OCI-LY7 (cell line): Measurements from ENCODE around the gene ZBED4.

Source experiments
- EZH2phosphoT487 ChIP-seq: fragments of 200-600 bp; sonication (generic); IDR thresholded peaks from 2 replicates; pipeline ENCODE4 v1.6.1; 2018; ENCODE audit warnings: low read depth, borderline replicate concordance, mild to moderate bottlenecking, mixed run types, antibody characterized with exemption, low read length, moderate library complexity, mixed read lengths
- TF ChIP-seq, protein P1 (sequence below): fragments of 200-600 bp; sonication (generic); conservative IDR thresholded peaks from 2 replicates; pipeline ENCODE4 v1.5.1; 2014; ENCODE audit warnings: mild to moderate bottlenecking, antibody characterized with exemption, low read length, moderate library complexity, mixed read lengths

GRCh38 chr22:49884503-49885260 lies 31.0 kb downstream of the ZBED4 start:
- TF ChIP-seq, protein P1, sequence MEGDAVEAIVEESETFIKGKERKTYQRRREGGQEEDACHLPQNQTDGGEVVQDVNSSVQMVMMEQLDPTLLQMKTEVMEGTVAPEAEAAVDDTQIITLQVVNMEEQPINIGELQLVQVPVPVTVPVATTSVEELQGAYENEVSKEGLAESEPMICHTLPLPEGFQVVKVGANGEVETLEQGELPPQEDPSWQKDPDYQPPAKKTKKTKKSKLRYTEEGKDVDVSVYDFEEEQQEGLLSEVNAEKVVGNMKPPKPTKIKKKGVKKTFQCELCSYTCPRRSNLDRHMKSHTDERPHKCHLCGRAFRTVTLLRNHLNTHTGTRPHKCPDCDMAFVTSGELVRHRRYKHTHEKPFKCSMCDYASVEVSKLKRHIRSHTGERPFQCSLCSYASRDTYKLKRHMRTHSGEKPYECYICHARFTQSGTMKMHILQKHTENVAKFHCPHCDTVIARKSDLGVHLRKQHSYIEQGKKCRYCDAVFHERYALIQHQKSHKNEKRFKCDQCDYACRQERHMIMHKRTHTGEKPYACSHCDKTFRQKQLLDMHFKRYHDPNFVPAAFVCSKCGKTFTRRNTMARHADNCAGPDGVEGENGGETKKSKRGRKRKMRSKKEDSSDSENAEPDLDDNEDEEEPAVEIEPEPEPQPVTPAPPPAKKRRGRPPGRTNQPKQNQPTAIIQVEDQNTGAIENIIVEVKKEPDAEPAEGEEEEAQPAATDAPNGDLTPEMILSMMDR, result no peak
- no peak for TF ChIP-seq EZH2phosphoT487
